HG03039 (cell line): ENCODE results near the gene GLYATL2.

Experiments used
- ATAC-seq: cut with Tn5 transposase; IDR thresholded peaks from one replicate; pipeline ENCODE4 v1.9.1; 2021; ENCODE audit warnings: mild to moderate bottlenecking, moderate library complexity; ENCODE audit not compliant: unreplicated experiment

The GLYATL2 gene

DNA sequence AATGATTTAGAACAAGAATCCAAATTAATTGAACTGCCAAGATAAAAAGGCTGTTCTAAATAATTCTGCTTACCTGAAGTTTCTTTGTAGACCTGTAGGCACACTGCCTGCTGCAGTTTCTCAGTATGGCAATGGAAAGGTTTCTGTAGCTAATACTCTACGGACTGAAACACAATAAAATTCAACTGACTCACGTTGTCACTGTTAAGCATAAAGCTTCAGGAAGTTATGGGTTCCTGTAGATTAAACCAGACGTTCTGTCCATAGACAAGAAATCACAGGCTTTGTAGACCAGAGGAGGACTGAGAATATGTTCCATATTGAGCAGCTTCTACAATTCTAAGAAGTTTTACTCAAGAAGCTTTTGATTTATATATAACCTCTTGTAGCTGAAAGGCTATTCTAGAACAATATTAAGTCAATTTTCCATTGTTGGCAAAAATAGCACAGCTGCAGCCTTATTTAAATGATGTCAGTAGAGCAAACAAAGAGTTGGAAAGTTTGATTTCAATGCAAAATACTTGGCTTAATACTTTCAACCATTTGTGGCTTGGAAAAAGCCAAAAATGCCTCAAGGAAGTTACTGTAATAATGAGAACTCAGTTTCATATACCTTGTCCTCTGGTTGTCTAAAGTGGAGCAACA lies at the start of gene GLYATL2:
Gene GLYATL2 (minus strand): TSS at position 344 of the 645 bp plus-strand sequence. CDS start 5,092 bp downstream, outside the sequence.
- ATAC-seq: no peak

DNA sequence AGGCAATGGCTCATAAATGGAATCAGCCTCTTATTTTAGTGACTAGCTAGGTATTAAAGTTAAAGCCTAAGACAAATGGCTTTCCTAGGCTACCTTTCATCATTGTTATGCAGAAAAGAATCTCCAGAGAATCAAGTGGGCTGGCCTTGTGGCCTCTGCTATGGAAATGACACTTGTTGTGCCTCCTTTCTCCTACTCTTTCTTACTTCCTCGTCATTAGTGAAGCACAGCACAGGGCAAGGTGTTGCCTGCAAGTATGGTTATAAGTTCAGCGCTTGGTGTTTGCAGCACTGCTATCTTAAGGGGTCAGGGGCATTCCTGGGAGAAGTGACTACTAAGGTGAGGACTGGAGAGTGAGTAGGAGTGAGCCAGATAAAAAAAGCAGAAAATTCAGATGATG lies 49.4 kb upstream of the GLYATL2 start:
- ATAC-seq: no peak

- no peak for ATAC-seq
These were observed 44.1 kb upstream of the GLYATL2 start for GRCh38 chr11:58888579-58888978.

DNA sequence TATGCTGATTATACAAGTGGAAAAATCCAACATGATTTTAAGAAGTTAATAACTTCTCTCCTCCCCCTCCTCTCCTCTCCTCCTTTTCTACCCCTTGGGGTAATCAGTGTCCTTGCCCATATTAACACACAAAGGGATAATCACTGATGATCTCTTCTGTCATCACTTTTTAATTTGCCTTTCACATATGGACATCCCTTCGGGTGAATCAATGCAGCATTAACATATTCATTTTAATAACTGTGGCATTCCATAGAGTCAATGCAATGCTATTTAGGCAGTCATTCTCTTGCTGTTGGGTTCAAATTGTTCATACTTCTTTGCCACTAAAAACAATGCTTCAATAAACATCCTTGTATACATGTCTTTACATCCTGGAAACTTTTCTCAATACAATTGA lies 42.9 kb upstream of the GLYATL2 start:
- no peak for ATAC-seq

DNA sequence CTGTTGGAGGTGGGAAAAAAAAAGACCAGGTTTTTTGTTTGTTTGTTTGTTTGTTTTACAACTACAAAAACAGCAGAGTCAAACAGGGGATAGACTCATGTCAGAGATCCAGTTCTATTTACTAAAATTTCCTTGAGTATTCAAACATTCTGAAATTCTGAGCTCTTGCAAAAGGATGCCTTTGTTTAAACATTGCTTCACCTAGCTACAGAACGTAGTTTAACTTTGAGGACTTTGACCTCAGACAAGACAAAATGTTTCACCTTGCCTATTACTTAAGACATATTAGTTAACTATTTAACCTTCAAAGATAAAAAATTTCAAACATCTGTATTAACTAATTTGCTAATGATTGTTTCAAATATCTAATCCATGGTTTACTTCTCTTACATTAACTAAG lies 36.1 kb upstream of the GLYATL2 start:
- no peak for ATAC-seq

DNA sequence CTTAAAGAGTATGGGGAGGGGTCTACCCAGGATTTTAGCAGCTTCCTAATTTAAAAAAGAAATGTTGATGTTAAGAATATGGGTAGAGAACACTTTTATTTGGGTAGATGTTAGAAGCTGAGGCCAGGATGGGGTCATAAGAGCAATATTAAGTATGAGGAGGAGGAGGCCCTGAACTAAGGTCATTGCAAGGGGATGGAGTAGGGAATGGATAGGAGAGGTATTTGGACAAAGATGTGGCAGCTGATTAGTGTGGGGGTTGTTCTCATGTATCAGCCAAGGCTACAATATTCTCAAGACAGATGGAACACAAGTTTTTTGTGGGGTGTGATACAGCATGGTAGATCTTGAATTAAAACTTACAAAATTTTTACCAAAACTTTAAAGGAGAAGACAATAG lies 35.7 kb upstream of the GLYATL2 start:
- ATAC-seq: no peak

GRCh38 chr11:58867556-58867955 lies 23.1 kb upstream of the GLYATL2 start:
- ATAC-seq: no peak

- ATAC-seq: no peak
These were observed 22.3 kb upstream of the GLYATL2 start for GRCh38 chr11:58866788-58867187.

DNA sequence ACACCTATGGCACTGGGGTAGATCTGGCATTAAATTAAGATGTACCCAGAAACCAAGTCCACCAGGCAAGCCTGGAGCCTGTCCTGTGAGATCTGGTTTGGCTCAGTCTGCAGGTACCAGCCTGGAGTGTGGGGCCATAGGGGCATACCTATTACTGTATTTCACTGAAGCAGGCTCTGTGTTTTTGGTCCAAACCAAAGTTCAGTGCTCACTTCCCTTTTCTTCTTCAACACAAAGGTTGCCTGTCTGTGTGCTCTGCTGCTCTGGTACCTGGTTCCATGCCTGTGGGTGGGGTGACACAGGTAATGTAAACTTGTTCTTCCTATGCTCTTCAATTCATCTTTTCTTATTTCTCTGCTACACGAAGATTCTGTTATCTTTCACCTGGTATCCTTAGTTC lies 19.8 kb upstream of the GLYATL2 start:
- ATAC-seq: no peak

- ATAC-seq: no peak
These were observed 19.2 kb upstream of the GLYATL2 start for GRCh38 chr11:58863697-58864096.

GRCh38 chr11:58861533-58861932 lies 17.0 kb upstream of the GLYATL2 start:
- ATAC-seq: no peak

DNA sequence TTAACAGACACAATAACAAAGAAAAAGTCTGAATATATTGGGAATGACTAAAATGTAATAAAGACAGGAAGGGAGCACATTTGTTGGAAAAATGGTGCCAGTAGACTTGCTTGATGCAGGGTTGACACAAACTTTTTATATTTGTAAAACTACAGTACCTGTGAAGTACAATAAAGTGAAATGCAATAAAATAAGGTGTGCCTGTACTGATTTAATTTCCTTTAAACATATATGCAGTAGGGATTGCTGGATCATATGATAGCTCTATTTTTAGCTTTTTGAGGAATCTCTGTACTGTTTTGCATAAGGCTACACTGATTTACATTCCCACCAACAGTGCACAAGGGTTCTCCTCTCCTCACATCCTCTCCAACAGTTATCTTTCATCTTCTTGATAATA lies 12.3 kb upstream of the GLYATL2 start:
- ATAC-seq: no peak

- no peak for ATAC-seq
These were observed 882 bp upstream of the GLYATL2 start for GRCh38 chr11:58845386-58845785.

- no peak for ATAC-seq
These were observed 6.7 kb downstream of the GLYATL2 start for GRCh38 chr11:58837707-58838388.

GRCh38 chr11:58832056-58832645 lies 12.4 kb downstream of the GLYATL2 start:
- no peak for ATAC-seq

GRCh38 chr11:58830673-58831301 lies 13.7 kb downstream of the GLYATL2 start:
- no peak for ATAC-seq

- ATAC-seq: no peak
These were observed 14.7 kb downstream of the GLYATL2 start for GRCh38 chr11:58829786-58830185.

DNA sequence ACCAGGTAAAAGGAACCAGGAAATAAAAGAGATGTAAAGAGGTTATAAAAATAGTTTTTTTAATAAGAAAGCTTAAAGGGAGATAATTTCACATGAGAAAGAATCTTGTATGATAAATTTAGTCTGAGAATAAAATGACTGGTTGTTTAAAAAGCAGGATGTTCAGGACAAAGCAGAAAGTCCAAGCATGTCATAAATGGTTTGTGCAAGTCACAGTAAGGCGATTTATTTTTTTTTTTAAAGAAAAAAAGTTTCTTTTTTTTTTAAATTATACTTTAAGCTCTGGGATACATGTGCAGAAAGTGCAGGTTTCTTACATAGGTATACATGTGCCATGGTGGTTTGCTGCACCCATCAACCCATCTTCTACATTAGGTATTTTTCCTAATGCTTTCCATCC lies 30.8 kb downstream of the GLYATL2 start:
- no peak for ATAC-seq

- no peak for ATAC-seq
These were observed 33.0 kb downstream of the GLYATL2 start for GRCh38 chr11:58811499-58811898.

DNA sequence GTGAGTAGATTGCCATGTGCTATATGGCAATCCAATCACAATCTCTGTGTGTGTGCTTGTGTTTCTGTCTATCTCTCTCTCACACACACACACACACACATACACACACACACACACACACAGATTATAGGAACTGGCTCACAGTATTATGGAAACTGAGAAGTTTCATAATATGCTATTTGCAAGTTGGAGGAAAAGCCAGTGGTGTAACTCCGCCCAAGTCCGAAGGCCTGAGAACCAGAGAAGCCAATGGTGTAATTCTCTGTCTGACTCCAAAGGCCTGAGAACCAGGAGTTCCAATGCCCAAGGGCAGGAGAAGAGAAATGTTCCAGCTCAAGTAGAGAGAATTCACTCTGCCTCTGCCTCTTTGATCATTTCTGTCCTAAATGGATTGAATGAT lies 37.2 kb downstream of the GLYATL2 start:
- ATAC-seq: no peak

GRCh38 chr11:58805065-58805464 lies 39.4 kb downstream of the GLYATL2 start:
- ATAC-seq: no peak
